GM20431 (cell line): ENCODE results near the gene ATF4.

ENCODE experiments used
- in situ Hi-C: fragments of 300-500 bp; cut with MseI, MboI; formaldehyde crosslinking; loops from one replicate; pipeline ENCODE4 v1.15.0; 2020; ENCODE audit warnings: low sequenced_read_pairs; ENCODE audit not compliant: unreplicated experiment

ATF4 gene

DNA sequence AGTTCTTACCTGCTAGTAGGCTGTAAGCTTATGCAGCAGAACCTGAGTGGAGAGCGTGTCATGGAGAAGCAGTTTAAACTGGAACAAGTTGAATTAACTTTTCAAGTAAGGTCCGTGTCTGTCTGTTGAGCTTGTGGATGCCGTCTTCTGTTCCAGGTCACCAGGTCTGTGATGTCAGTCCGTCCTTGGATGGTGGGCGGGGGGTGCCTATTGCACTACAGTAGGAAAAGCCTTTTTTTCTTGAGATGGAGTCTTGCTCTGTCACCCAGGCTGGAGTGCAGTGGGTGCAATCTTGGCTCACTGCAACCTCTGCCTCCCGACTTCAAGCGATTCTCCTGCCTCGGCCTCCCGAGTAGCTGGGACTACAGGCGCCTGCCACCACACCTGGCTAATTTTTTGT, 13.3 kb upstream of the ATF4 start:
- in situ Hi-C loops: loop anchor here (25.0 kb wide), 2 partner anchors 170 to 345 kb away; partner anchors contain the start of genes CBX7 and SYNGR1

DNA sequence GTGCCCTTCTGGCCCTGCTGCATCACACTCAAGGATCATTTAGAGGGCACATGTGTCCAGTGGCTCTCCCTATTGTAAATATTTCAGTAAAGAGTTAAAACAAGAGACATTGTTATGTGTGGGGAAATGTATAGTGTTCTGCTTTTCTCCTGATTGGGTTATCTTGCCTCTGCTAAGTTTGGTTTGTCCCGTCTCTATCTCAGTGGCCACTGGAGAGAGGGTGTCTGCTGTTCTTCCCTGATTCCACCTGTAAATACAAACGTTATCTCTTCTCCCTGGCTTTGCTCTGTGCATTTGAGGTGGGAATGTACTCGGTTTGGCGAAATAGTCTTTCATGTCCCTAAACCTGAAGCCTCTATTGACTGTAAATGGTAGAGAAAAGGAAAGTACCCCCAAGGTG, 12.0 kb upstream of the ATF4 start:
- in situ Hi-C loops: loop anchor here (25.0 kb wide), 2 partner anchors 171 to 346 kb away; partner anchors contain the start of genes CBX7 and SYNGR1

DNA sequence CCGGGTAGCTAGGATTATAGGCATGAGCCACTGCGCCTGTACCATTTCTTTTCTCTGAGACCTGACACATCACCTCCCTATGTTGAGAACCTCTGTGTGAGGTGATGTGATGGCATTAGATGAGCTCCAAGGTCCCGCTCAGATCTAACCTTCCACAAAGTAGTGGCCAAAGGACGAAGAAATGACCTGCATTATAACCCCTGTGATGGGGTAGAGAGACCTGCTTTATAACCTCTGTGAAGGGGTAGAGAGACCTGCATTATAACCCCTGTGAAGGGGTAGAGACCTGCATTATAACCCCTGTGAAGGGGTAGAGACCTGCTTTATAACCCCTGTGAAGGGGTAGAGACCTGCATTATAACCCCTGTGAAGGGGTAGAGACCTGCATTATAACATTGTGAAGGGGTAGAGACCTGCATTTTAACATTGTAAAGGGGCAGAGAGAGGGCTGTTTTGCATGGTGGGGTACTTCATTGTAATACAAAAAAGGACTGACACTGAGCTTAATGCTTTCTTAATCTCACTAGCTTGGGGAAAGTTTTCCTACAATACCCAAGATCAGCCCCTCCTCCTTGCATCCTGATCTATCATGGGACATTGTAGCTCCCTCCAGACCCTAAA, 9.7 kb upstream of the ATF4 start:
- in situ Hi-C loops: loop anchor here (25.0 kb wide), 2 partner anchors 173 to 348 kb away; partner anchors contain the start of genes CBX7 and SYNGR1

DNA sequence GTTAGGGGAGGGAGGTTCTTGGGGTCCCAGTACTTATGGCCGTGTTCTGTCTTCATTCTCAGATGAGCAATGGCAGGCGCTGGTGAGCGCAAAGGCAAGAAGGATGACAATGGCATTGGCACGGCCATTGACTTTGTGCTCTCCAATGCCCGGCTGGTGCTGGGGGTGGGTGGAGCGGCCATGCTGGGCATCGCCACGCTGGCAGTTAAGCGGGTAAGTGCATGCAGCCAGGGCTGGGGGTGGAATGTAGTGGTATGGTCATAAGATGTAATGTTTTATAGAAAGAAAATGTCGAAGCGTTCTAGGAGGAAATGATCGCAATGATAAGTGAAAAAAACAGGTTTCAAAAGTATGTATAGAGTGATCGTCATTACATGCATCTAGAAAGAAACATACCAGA, 9.1 kb upstream of the ATF4 start:
- in situ Hi-C loops: loop anchor here (25.0 kb wide), 2 partner anchors 174 to 349 kb away; partner anchors contain the start of genes CBX7 and SYNGR1

DNA sequence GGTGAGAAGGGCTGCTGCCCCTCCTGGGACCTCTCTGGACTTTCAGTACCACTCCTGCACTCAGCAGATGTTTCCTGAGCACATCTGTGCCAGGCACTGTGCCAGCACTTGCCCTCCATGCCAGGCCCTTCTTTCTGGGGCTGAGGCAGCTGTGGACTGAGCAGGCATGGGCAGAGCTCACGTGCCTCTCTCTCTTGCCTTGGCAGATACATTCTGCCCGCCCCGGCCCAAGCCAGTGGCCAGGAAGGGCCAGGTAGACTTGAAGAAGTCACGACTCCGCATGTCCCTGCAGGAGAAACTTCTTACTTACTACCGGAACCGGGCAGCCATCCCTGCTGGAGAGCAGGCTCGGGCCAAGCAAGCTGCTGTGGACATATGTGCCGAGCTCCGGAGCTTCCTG, 8.3 kb upstream of the ATF4 start:
- in situ Hi-C loops: loop anchor here (25.0 kb wide), 2 partner anchors 175 to 350 kb away; partner anchors contain the start of genes CBX7 and SYNGR1

DNA sequence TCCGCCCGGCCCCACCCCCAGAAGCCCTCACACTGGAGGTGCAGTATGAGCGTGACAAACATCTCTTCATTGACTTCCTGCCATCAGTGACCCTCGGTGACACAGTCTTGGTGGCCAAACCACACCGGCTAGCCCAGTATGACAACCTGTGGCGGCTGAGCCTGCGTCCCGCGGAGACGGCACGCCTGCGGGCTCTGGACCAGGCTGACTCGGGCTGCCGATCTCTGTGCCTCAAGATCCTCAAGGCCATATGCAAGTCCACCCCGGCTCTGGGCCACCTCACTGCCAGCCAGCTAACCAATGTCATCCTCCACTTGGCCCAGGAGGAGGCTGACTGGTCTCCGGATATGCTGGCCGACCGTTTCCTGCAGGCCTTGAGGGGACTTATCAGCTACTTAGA, 6.6 kb upstream of the ATF4 start:
- in situ Hi-C loops: loop anchor here (25.0 kb wide), 2 partner anchors 176 to 351 kb away; partner anchors contain the start of genes CBX7 and SYNGR1

DNA sequence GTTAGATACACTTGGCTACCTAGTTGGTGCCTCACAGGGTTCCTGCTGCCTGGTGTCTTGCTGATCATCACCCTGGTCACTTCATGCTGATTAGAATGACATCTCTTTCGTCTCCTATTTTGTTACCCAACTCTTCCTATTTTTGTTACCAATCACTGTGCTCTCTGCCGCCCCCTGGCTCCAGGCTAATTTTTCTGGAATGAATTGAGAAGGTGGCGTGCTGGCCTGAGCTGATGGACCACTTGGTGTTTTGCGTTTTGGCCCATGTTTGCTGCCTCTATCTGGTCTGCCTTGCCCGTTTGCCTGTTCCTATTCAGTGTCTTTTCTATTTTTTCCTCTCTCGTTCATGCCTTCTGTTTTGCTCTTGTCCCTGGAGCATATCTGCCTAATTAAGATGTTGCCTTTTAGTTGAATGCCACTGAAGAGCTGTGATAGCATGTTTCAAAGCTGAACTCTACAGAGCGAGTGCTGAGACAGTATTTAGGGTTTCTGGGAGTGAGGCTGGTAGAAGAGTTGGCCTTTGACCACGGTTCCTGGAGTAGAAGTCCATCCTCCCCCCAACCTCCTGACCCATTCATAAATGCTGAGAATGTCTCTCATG, 5.9 kb upstream of the ATF4 start:
- in situ Hi-C loops: loop anchor here (25.0 kb wide), 2 partner anchors 177 to 352 kb away; partner anchors contain the start of genes CBX7 and SYNGR1

DNA sequence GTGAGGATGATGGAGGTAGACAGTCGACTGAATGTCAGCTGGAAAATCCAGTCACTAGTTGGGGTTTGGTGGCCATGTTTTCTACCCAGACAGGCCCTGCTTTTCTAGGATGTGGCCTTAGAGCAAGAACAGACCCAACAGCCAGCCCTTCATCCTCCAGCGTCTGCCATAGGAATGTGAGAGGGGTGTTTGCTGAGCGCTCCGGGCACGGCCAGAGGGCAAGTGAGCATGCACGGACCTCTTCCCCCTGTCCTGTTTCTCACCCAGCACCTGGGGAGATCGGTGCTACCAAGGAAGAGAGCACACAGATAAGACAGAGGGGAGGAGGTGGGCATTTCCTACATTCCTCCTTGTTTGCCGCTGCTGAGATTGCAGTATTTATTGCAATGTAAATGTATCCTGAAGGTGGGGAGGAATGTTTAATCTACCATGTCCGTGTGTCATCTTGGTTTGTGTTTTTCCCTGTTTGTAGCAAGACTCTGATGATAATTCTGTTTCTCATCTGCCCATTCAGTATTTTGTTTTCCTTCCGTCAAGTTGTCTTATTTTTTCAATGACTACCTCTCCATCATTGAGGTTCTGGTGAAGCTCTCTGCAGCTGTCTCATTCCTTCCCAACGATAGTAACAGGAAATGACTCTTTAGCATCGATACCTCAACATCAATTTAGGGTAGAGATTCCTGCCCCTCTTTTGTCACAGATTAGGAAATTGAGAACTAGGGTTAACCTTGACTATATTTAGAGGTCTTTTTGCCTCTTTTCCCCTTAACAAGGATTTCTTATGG, 4.9 kb upstream of the ATF4 start:
- in situ Hi-C loops: loop anchor here (25.0 kb wide), 2 partner anchors 178 to 353 kb away; partner anchors contain the start of genes CBX7 and SYNGR1

DNA sequence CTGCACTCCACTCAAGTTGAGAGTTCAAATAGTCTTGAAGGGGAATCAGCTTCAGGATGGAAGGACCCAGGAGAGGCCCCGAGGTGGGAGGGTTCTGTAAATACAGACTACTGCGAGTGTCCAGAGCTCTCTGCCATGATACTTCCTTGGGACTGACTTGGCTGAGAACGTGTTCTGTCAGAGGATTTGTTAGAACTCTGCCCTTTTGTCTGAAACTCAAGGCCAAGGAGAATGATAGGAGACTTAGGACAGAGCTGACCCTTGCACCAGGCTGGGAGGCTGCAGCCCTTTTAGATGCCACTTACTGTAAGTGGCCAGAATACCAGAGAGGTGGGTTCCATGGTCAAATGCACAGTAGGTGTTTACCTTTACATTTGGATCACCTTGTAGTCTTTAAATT, 2.9 kb upstream of the ATF4 start:
- in situ Hi-C loops: loop anchor here (25.0 kb wide), 2 partner anchors 180 to 355 kb away; partner anchors contain the start of genes CBX7 and SYNGR1

DNA sequence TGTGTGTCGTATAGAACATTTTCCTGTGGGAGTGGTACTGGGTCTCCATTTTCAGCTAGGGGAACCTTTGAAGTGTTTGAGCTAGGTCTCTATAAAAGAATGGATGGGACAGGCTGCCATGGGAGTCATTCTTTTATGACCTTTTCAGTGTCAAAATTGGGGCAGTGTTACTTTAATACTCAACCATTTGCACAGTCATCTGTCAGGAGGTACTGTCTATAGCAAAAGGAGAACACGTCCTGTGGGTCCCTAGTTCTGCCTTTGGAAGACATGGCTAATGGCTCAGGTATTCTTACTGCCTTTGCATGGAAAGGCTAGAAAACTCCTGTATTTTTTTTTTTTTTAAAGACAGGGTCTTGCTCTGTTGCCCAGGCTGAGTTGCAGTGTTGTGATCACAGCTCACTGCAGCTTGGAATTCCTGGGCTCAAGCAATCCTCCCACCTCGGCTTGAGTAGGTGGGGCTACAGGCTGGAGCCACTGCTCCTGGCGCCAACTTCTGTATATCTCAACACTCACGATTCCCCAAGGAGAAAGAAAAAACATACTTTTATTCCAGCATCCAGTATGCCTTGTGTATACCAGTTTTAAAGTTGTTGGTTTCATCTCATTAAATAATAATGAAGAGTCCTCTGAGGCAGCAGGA, 2.1 kb upstream of the ATF4 start:
- in situ Hi-C loops: loop anchor here (25.0 kb wide), 2 partner anchors 181 to 356 kb away; partner anchors contain the start of genes CBX7 and SYNGR1

DNA sequence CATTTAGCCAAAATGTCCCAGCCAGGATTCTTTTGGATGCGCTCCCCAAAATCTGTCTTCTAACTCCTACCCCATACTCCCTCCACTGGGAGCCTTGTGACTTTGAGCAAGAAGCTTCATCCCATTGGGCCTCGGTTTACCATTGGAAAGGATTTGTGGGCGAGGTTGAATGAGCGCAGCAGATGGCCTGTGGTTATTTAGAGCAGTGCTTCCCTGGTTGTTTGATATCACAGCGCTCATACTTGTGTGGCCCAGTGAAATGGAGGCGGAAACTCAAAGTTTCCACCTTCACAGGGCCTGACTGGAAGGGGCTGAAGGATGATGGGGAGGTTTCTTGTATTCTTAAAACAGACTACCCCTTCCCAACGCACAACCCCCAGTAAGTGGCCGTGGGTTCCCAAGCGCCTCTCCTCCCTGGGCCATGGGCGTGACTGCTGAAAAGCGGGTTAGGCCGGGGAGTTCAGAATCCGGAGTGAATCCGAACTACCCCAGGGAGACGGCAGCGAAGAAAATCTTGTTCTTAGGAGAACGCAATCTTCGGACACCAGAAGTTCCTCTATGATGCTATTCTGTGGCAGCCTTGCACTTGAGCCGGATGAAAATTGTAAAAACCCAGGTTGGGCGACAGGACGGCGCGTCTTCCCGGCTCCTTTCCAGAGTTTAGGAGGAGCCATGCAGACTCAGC, 1.2 kb upstream of the ATF4 start:
- in situ Hi-C loops: loop anchor here (25.0 kb wide), 2 partner anchors 182 to 357 kb away; partner anchors contain the start of genes CBX7 and SYNGR1

DNA sequence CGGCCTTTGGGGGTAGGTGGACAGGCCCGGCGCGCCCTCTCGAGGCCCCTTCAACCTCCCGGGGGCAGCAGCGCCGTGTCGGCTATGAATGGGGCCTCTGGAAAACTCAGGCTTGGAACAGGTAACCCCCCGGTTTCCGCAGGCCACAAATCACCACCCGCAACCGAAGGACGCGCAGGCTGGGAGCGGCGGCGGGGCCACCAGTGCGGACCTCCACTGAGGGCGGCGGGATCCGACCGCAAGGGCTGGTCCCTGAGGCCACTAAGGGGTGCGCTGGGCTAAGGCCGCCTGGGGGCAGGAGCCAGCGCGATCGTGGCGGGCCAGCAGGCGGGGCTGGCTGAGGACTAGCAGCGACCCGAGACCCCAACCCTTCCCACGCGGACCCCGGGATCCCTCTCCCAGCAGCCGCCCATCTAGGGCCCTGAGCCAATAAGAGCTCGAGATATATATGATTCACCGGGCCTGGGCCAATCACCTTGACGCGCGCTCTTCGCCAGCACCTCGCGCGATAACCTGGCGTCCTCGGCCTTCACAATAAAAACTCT, 609 bp upstream of the ATF4 start:
- in situ Hi-C loops: loop anchor here (25.0 kb wide), 2 partner anchors 182 to 357 kb away; partner anchors contain the start of genes CBX7 and SYNGR1

DNA sequence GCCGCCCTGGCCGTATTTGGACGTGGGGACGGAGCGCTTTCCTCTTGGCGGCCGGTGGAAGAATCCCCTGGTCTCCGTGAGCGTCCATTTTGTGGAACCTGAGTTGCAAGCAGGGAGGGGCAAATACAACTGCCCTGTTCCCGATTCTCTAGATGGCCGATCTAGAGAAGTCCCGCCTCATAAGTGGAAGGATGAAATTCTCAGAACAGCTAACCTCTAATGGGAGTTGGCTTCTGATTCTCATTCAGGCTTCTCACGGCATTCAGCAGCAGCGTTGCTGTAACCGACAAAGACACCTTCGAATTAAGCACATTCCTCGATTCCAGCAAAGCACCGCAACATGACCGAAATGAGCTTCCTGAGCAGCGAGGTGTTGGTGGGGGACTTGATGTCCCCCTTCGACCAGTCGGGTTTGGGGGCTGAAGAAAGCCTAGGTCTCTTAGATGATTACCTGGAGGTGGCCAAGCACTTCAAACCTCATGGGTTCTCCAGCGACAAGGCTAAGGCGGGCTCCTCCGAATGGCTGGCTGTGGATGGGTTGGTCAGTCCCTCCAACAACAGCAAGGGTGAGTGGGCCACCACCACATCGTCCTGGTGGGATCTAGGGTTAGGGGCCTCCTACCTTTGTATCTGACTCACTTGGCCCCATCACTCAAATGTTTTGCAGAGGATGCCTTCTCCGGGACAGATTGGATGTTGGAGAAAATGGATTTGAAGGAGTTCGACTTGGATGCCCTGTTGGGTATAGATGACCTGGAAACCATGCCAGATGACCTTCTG, 934 bp downstream of the ATF4 start:
- in situ Hi-C loops: loop anchor here (25.0 kb wide), 2 partner anchors 184 to 359 kb away; partner anchors contain the start of genes CBX7 and SYNGR1

DNA sequence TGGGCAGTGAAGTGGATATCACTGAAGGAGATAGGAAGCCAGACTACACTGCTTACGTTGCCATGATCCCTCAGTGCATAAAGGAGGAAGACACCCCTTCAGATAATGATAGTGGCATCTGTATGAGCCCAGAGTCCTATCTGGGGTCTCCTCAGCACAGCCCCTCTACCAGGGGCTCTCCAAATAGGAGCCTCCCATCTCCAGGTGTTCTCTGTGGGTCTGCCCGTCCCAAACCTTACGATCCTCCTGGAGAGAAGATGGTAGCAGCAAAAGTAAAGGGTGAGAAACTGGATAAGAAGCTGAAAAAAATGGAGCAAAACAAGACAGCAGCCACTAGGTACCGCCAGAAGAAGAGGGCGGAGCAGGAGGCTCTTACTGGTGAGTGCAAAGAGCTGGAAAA, 1.7 kb downstream of the ATF4 start:
- in situ Hi-C loops: loop anchor here (25.0 kb wide), 2 partner anchors 185 to 360 kb away; partner anchors contain the start of genes CBX7 and SYNGR1

DNA sequence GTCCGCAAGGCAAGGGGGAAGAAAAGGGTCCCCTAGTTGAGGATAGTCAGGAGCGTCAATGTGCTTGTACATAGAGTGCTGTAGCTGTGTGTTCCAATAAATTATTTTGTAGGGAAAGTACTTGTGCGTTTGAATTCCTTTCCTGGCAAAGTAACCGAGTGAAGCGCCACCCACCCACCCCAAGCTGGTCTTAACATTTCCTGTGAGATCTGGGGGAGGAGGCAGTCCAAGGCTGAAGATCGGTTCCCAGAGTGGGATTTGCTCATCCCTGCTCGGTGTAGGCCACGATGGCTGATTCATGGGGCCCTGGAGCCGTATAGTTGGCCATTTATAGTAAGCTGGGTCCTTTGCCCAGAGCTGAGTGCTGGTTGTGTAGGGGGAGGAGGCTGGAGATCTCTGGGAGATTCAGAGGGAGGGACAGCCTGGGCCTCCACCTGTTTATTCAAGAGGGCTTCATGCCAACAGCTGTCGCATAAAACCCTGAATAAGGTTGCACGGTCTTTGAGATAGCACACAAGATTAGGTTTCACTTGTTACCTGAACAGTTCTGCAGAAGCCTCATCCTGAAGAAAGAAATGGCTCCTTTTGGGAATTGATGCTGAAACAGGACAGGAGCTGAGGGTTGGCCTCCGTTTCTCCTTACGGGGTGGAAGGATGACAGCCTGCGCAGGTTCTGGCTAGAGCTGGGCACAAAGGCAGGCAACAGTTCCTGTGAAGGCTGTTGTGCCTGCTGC, 2.4 kb downstream of the ATF4 start:
- in situ Hi-C loops: loop anchor here (25.0 kb wide), 2 partner anchors 185 to 360 kb away; partner anchors contain the start of genes CBX7 and SYNGR1

DNA sequence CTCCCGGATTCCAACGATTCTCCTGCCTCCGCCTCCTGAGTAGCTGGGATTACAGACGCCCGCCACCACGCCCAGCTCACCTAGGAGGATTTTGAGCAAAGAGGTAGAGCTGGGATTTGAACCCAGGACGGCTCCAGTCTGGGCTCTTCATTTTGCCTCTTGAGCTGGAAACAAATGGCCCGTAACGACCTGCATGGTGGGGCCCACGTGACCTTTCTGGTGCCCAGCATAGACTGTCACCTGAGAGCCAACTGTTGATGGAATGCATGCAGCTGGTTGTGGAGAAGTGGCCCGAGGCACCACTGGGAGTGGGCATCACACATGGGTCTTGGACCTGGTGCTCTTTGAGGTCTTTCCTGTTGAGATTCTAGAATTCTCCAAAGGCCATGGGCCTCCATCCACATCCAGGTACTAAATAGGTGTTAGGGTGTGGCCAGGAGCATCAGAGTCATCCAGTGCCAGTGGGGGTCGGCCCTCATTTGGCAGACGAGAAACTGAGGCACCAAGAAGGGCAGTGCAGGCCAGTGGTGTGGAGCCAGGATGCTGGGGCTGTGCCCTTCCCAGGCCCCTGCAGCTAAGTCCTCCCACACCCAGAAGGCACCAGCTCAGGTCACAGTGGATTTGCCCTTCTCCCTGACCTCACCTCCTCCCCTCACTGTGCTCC, 3.9 kb downstream of the ATF4 start:
- in situ Hi-C loops: loop anchor here (25.0 kb wide), 2 partner anchors 187 to 362 kb away; partner anchors contain the start of genes CBX7 and SYNGR1
